K562 (cell line): ENCODE measurements around the gene CAST. TPM values are rescaled to one million over a fixed set of nuclear protein-coding genes. Genes with fewer than 3 reads are reported as not detected.

Experiments used
- ATAC-seq: fragments of 200-7000 bp; cut with Tn5 transposase; 3 replicates; pipeline ENCODE4 v1.9.1; 2020; ENCODE audit warnings: moderate library complexity
- BruUV-seq: library from RNA; stranded (reverse); fragments of 400-500 nt; replicated peaks from 2 replicates; lab custom pipeline; 2021; lab: Mats Ljungman, UMichigan
- CTCF ChIA-PET: fragments of 300-600 bp; formaldehyde crosslinking; extraction: SDS; loops from one replicate; lab custom pipeline; 2021; ENCODE audit warnings: low intra/inter-chr PET ratio; lab: Yijun Ruan, JAX
- POLR2A ChIA-PET: fragments of 300-600, 350-650 bp; sonication (Branson Sonifier 250); formaldehyde crosslinking; extraction: SDS; loops from one replicate; lab custom pipeline; 2021; ENCODE audit warnings: antibody characterized with exemption, inconsistent platforms; lab: Yijun Ruan, JAX
- DNase-seq, 4 experiments: peaks; one replicate each; pipeline versions ENCODE4 v3.0.0 to v3.0.0-alpha.2; 2011 to 2018; ENCODE audit warnings: low spot score in 3 of 4, mixed read lengths in 3 of 4; ENCODE audit errors: extremely low read depth in 1 of 4
- FAIRE-seq: peaks from 2 replicates; lab custom pipeline; 2011; peaks lifted over from hg19 to GRCh38; lab: Jason Lieb, UNC
- H2AFZ ChIP-seq: 2 replicates; pipeline ENCODE4 v1.6.0; 2011; ENCODE audit warnings: low read depth, low read length, control low read depth, inconsistent platforms
- H3K27ac ChIP-seq: fragments of 200-600 bp; 3 replicates; pipeline ENCODE4 v1.8.0; 2011; ENCODE audit warnings: low read depth, mild to moderate bottlenecking, control low read depth, inconsistent platforms, low read length, moderate library complexity, mixed read lengths; ENCODE audit errors: extremely low read depth
- H3K27me3 ChIP-seq, 2 experiments: fragments of 300-600 bp in 1 of 2; 2 replicates in 1 of 2; 3 replicates in 1 of 2; pipeline versions ENCODE4 v1.6.0 to v1.8.0; 2011; ENCODE audit warnings: inconsistent platforms in 2 of 2, low read length in 2 of 2, mild to moderate bottlenecking in 1 of 2, mixed read lengths in 1 of 2, moderate library complexity in 1 of 2; ENCODE audit not compliant: control insufficient read depth in 2 of 2, insufficient read depth in 2 of 2
- H3K36me3 ChIP-seq: fragments of 300-600 bp; 3 replicates; pipeline ENCODE4 v1.8.0; 2011; ENCODE audit warnings: mild to moderate bottlenecking, low read length, inconsistent platforms; ENCODE audit not compliant: control insufficient read depth, insufficient read depth
- H3K4me1 ChIP-seq, 2 experiments: fragments of 200-600 bp in 1 of 2; replicated peaks in 1 of 2; 2 replicates in 1 of 2; 3 replicates in 1 of 2; pipeline versions ENCODE4 v1.5.1 to v1.8.0; 2011; ENCODE audit warnings: inconsistent platforms in 2 of 2, low read length in 2 of 2, mild to moderate bottlenecking in 1 of 2, mixed read lengths in 1 of 2, moderate library complexity in 1 of 2; ENCODE audit not compliant: control insufficient read depth in 2 of 2, insufficient read depth in 2 of 2
- H3K4me2 ChIP-seq: 2 replicates; pipeline ENCODE4 v1.6.1; 2011; ENCODE audit warnings: low read length, control low read depth, inconsistent platforms, mixed read lengths; ENCODE audit not compliant: insufficient read depth
- H3K4me3 ChIP-seq: fragments of 200-600 bp; sonication (generic), shearing (Covaris generic); 2 replicates; pipeline ENCODE4 v1.5.1; 2016; ENCODE audit warnings: control low read depth, inconsistent platforms
- H3K79me2 ChIP-seq: fragments of 200-600 bp; 3 replicates; pipeline ENCODE4 v1.8.0; 2011; ENCODE audit warnings: low read length, inconsistent platforms; ENCODE audit not compliant: control insufficient read depth, insufficient read depth
- H3K9ac ChIP-seq, 2 experiments: 2 replicates each; pipeline versions ENCODE4 v1.6.0 to v1.6.1; 2011; ENCODE audit warnings: low read depth in 2 of 2, low read length in 2 of 2, control low read depth in 1 of 2, inconsistent platforms in 1 of 2, mild to moderate bottlenecking in 1 of 2, mixed read lengths in 1 of 2; ENCODE audit not compliant: insufficient read depth in 1 of 2
- H3K9me1 ChIP-seq: one replicate; pipeline ENCODE4 v1.6.0; 2011; ENCODE audit warnings: inconsistent platforms, mild to moderate bottlenecking, low read length, moderate library complexity; ENCODE audit not compliant: control insufficient read depth, insufficient read depth
- H3K9me3 ChIP-seq: replicated peaks from 2 replicates; pipeline ENCODE4 v1.5.1; 2011; ENCODE audit warnings: low read depth, low read length, inconsistent platforms; ENCODE audit not compliant: control insufficient read depth, insufficient read depth
- H4K20me1 ChIP-seq: replicated peaks from 2 replicates; pipeline ENCODE4 v1.6.1; 2011; ENCODE audit warnings: low read length, inconsistent platforms, mixed read lengths; ENCODE audit not compliant: control insufficient read depth, insufficient read depth
- BRD9 ChIP-seq: fragments of 450-650 bp; IDR thresholded peaks from 2 replicates; pipeline ENCODE4 v1.6.1; 2018; ENCODE audit warnings: low read depth; ENCODE audit not compliant: partially characterized antibody
- CREBBP ChIP-seq: IDR thresholded peaks from one replicate; pipeline ENCODE4 v1.6.1; 2012; ENCODE audit warnings: low read depth, mild to moderate bottlenecking, control low read depth, inconsistent platforms, low read length
- ETS2 ChIP-seq: IDR thresholded peaks from 2 replicates; pipeline ENCODE4 v1.6.1; 2016; ENCODE audit warnings: borderline replicate concordance, missing genetic modification characterization, mild to moderate bottlenecking, moderate library complexity, missing compliant biosample characterization; ENCODE audit not compliant: poor library complexity, severe bottlenecking
- FOXJ3 ChIP-seq: sonication (generic); formaldehyde crosslinking; IDR thresholded peaks from 2 replicates; pipeline ENCODE4 v1.4.0; 2020; ENCODE audit warnings: mild to moderate bottlenecking, missing genetic modification reagents
- GABPB1 ChIP-seq: sonication (generic); formaldehyde crosslinking; IDR thresholded peaks from 2 replicates; pipeline ENCODE4 v1.8.0; 2022; ENCODE audit warnings: mild to moderate bottlenecking, missing genetic modification reagents
- HMG20B ChIP-seq: fragments of 250-450 bp; sonication (Bioruptor Pico); IDR thresholded peaks from 2 replicates; pipeline ENCODE4 v1.5.0; 2021; ENCODE audit warnings: mild to moderate bottlenecking
- KLF10 ChIP-seq: fragments of 250-450 bp; sonication (Bioruptor Pico); IDR thresholded peaks from 2 replicates; pipeline ENCODE4 v1.6.1; 2021; ENCODE audit warnings: matching md5 sums
- KLF6 ChIP-seq: fragments of 250-450 bp; sonication (Bioruptor Pico); IDR thresholded peaks from 2 replicates; pipeline ENCODE4 v1.4.0; 2020; ENCODE audit warnings: mild to moderate bottlenecking, moderate library complexity, borderline replicate concordance
- MCM5 ChIP-seq: fragments of 450-650 bp; IDR thresholded peaks from 2 replicates; pipeline ENCODE4 v1.6.1; 2016; ENCODE audit warnings: low read depth
- NFYB ChIP-seq: IDR thresholded peaks from 2 replicates; pipeline ENCODE4 v1.6.1; 2011; ENCODE audit warnings: mild to moderate bottlenecking, moderate library complexity; ENCODE audit not compliant: insufficient read length; ENCODE audit errors: extremely low read depth
- POLR3A ChIP-seq: IDR thresholded peaks from 2 replicates; pipeline ENCODE4 v1.6.1; 2011; ENCODE audit warnings: borderline replicate concordance, mild to moderate bottlenecking, moderate library complexity; ENCODE audit not compliant: insufficient read length, insufficient read depth; ENCODE audit errors: extremely low read depth
- TEAD2 ChIP-seq: fragments of 450-650 bp; IDR thresholded peaks from 2 replicates; pipeline ENCODE4 v1.6.1; 2016; ENCODE audit warnings: missing genetic modification characterization, control low read depth, missing compliant biosample characterization
- ZBED1 ChIP-seq: IDR thresholded peaks from 2 replicates; pipeline ENCODE4 v1.6.1; 2014
- ZSCAN32 ChIP-seq: fragments of 450-650 bp; formaldehyde crosslinking; IDR thresholded peaks from 2 replicates; pipeline ENCODE4 v1.4.0; 2020; ENCODE audit warnings: mild to moderate bottlenecking, moderate library complexity
- WGBS: fragments of 100-300 bp; shearing (Covaris generic); methylation state at CpG from one replicate; pipeline ENCODE4 v1.1.6; 2016; ENCODE audit warnings: low coverage, mixed read lengths; ENCODE audit not compliant: insufficient coverage; ENCODE audit errors: missing lambda C conversion rate; 5-methylcytosine and 5-hydroxymethylcytosine counted together
- in situ Hi-C: fragments of 300-500 bp; cut with MboI; formaldehyde crosslinking; loops from 4 replicates; pipeline ENCODE4 v1.15.0; 2018; ENCODE audit warnings: inconsistent platforms, mixed read lengths
- intact Hi-C: fragments of 100-400 bp; cut with micrococcal nuclease; formaldehyde crosslinking; loops from 2 replicates; pipeline ENCODE4 v1.14.2; 2022
- polyA plus RNA-seq, 8 experiments: library from polyadenylated mRNA; depleted of rRNA in 4 of 8; stranded (reverse) in 5 of 8; unstranded in 3 of 8; fragments of >200 nt; fragmentation: Nextera tagmentation in 2 of 8; fragmentation: Illumina TruSeq in 1 of 8; extraction: Ambion mirVana in 2 of 8; extraction: Trizol in 1 of 8; gene quantifications; 2 replicates each; pipeline versions ENCODE4 v1.2.1 to v1.2.3, GENCODE V29; 2011 to 2014; ENCODE audit warnings: inconsistent platforms in 1 of 8, missing spikeins in 1 of 8
- total RNA-seq, 7 experiments: library from RNA; depleted of rRNA in 6 of 7; stranded (reverse); fragments of >200 nt in 6 of 7; fragmentation: Illumina TruSeq in 2 of 7; extraction: Trizol in 2 of 7; gene quantifications; 2 replicates each; pipeline versions ENCODE4 v1.2.1 to v1.2.3, GENCODE V29; 2011 to 2021; ENCODE audit warnings: low replicate concordance in 1 of 7
- TF ChIP-seq, protein P1 (sequence below), 2 experiments: fragments of 150-350 bp in 1 of 2; IDR thresholded peaks; 2 replicates each; pipeline ENCODE4 v1.6.1; 2012 to 2016; ENCODE audit warnings: low read depth in 2 of 2, low read length in 2 of 2, mild to moderate bottlenecking in 1 of 2, moderate library complexity in 1 of 2
- TF ChIP-seq, protein P2 (sequence below): sonication (generic); formaldehyde crosslinking; IDR thresholded peaks from 2 replicates; pipeline ENCODE4 v1.5.0; 2020; ENCODE audit warnings: missing genetic modification reagents
- TF ChIP-seq, protein P3 (sequence below): IDR thresholded peaks from 2 replicates; pipeline ENCODE4 v1.6.1; 2011; ENCODE audit warnings: borderline replicate concordance, low read depth, mild to moderate bottlenecking, moderate library complexity, low read length; ENCODE audit not compliant: insufficient read depth, poor library complexity, severe bottlenecking

Gene CAST
- total and polyA plus RNA-seq, 9 of the 15 experiments (the other 6 are each of a cell fraction or from before 2014, with no cell fraction given): 55.5 to 136 (median 86.1) TPM

DNA sequence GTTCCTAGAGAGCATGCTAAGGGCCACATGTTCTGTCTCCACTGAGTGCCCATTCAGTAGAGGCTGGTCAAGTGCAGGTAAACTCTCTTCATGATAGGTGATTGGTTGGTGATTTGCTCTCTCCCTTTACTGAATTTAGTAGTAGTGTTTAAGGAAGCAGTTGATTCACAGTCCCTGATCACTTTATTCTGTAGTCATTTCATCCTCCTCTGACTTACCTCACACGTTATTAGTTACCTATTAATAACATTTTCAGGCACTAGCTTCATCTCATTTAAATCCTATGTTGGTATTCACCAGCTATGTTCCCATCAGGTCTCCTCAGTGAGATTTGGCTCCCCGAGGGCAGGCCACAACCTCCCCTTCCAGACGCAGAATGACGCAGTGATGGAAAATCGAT, 93.7 kb downstream of the CAST start (continued):
- no peak for TF ChIP-seq ZSCAN32
- no peak for TF ChIP-seq FOXJ3
- no peak for TF ChIP-seq KLF10 (CRISPR knock-in tag)

DNA sequence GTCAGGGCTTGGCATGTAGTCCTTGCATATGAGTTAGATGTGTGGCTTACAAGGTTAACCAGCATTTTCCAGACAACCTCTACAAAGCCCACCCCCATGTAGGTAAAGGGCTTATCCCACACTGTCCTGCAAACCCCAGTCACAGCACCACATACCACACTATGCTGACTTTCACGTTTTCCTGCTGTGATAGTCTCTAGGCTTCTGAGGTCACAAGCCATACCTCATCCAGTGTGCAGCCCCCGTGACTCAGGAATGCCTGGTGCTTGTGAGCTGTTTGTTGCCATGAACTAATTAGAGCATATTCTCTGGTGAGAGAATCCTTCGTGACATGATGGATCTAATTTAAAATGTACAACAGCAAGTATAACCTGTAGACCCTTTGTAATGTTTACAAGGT, 94.8 kb downstream of the CAST start:
- no peak overlapping the region for H3K9ac ChIP-seq
- TF ChIP-seq, protein P1, sequence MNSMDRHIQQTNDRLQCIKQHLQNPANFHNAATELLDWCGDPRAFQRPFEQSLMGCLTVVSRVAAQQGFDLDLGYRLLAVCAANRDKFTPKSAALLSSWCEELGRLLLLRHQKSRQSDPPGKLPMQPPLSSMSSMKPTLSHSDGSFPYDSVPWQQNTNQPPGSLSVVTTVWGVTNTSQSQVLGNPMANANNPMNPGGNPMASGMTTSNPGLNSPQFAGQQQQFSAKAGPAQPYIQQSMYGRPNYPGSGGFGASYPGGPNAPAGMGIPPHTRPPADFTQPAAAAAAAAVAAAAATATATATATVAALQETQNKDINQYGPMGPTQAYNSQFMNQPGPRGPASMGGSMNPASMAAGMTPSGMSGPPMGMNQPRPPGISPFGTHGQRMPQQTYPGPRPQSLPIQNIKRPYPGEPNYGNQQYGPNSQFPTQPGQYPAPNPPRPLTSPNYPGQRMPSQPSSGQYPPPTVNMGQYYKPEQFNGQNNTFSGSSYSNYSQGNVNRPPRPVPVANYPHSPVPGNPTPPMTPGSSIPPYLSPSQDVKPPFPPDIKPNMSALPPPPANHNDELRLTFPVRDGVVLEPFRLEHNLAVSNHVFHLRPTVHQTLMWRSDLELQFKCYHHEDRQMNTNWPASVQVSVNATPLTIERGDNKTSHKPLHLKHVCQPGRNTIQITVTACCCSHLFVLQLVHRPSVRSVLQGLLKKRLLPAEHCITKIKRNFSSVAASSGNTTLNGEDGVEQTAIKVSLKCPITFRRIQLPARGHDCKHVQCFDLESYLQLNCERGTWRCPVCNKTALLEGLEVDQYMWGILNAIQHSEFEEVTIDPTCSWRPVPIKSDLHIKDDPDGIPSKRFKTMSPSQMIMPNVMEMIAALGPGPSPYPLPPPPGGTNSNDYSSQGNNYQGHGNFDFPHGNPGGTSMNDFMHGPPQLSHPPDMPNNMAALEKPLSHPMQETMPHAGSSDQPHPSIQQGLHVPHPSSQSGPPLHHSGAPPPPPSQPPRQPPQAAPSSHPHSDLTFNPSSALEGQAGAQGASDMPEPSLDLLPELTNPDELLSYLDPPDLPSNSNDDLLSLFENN (IDR thresholded peaks at IDR 0.05; ENCODE audit: low read depth in 2 of 2, low read length in 2 of 2): no peak
- TF ChIP-seq MCM5 (no peak), ZBED1 (no peak), KLF6 (no peak), HMG20B (no peak), NFYB (no peak), ETS2 (tag) (no peak), TEAD2 (tag) (no peak), CREBBP (no peak), GABPB1 (CRISPR knock-in tag) (no peak), POLR3A (no peak), BRD9 (no peak)
- TF ChIP-seq, protein P2, sequence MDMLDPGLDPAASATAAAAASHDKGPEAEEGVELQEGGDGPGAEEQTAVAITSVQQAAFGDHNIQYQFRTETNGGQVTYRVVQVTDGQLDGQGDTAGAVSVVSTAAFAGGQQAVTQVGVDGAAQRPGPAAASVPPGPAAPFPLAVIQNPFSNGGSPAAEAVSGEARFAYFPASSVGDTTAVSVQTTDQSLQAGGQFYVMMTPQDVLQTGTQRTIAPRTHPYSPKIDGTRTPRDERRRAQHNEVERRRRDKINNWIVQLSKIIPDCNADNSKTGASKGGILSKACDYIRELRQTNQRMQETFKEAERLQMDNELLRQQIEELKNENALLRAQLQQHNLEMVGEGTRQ: no peak
- TF ChIP-seq, protein P3, sequence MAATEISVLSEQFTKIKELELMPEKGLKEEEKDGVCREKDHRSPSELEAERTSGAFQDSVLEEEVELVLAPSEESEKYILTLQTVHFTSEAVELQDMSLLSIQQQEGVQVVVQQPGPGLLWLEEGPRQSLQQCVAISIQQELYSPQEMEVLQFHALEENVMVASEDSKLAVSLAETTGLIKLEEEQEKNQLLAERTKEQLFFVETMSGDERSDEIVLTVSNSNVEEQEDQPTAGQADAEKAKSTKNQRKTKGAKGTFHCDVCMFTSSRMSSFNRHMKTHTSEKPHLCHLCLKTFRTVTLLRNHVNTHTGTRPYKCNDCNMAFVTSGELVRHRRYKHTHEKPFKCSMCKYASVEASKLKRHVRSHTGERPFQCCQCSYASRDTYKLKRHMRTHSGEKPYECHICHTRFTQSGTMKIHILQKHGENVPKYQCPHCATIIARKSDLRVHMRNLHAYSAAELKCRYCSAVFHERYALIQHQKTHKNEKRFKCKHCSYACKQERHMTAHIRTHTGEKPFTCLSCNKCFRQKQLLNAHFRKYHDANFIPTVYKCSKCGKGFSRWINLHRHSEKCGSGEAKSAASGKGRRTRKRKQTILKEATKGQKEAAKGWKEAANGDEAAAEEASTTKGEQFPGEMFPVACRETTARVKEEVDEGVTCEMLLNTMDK: no peak

More for the DNA sequence above, 94.8 kb downstream of the CAST start:
- intact Hi-C loops (no loop called here), in situ Hi-C loops (no loop called here)
- Histone ChIP-seq H3K4me3 (no peak overlapping the region), H3K9me3 (no peaks in the 10 kb centered on the region), H3K4me1 (no peaks in the 10 kb centered on the region), H2AFZ (no peak overlapping the region), H3K27me3 (no peaks in the 10 kb centered on the region), H3K27ac (no peak overlapping the region), H3K36me3 (peaks cover 73% of the 10 kb centered on the region), H3K79me2 (no peaks in the 10 kb centered on the region), H3K4me2 (no peak overlapping the region), H3K9me1 (no peaks in the 10 kb centered on the region), H4K20me1 (no peaks in the 10 kb centered on the region)
- no TSS peak for BruUV-seq
- FAIRE-seq: no peak
- WGBS: 77% methylated on average over 3 of the region's 3 CpGs
- no peak for ATAC-seq
- DNase-seq: no peak
- POLR2A ChIA-PET: no interaction called here
- CTCF ChIA-PET: no interaction called here
